ENCODE results near the gene PARN. TPM values are rescaled to one million over a fixed set of nuclear protein-coding genes. Genes with fewer than 3 reads are reported as not detected.

The PARN gene
- total RNA-seq, 6 experiments from 2014 or later = 12.1 to 28.0 (median 15.6) TPM

- no peak for DNase-seq
- no peak for ATAC-seq
- no peak overlapping the region for H3K27ac ChIP-seq
- H3K4me1 ChIP-seq = no peaks in the 10 kb centered on the region
- intact Hi-C loops (cut with DNase I) = no loop called here
- no peak for TF ChIP-seq POLR2A (IDR thresholded peaks at IDR 0.05)
- no peak for TF ChIP-seq CTCF (IDR thresholded peaks at IDR 0.05)
- no peak overlapping the region for H3K4me3 ChIP-seq
- H3K27me3 ChIP-seq = no peaks in the 10 kb centered on the region
- 98% methylated on average over 9 of the region's 10 CpGs for WGBS (ENCODE audit: insufficient coverage, low coverage, low lambda C conversion rate, missing lambda C conversion rate)
- H3K9me3 ChIP-seq = no peaks in the 10 kb centered on the region
- no peaks in the 10 kb centered on the region for H3K36me3 ChIP-seq
Measured at GRCh38 chr16:14456793-14457481, 173.1 kb downstream of the PARN start.

- TF ChIP-seq CTCF (IDR thresholded peaks at IDR 0.05) (no peak), POLR2A (IDR thresholded peaks at IDR 0.05) (no peak)
- no peak for ATAC-seq
- H3K27ac ChIP-seq = no peak overlapping the region
- H3K36me3 ChIP-seq = no peaks in the 10 kb centered on the region
- 80% methylated on average over 3 of the region's 5 CpGs for WGBS (ENCODE audit: insufficient coverage, low coverage, low lambda C conversion rate, missing lambda C conversion rate)
- intact Hi-C loops (cut with DNase I) = no loop called here
- no peak overlapping the region for H3K4me3 ChIP-seq
- no peaks in the 10 kb centered on the region for H3K9me3 ChIP-seq
- H3K4me1 ChIP-seq = no peaks in the 10 kb centered on the region
- no peaks in the 10 kb centered on the region for H3K27me3 ChIP-seq
- DNase-seq = no peak
Measured at GRCh38 chr16:14455573-14455972, 174.5 kb downstream of the PARN start.

DNA sequence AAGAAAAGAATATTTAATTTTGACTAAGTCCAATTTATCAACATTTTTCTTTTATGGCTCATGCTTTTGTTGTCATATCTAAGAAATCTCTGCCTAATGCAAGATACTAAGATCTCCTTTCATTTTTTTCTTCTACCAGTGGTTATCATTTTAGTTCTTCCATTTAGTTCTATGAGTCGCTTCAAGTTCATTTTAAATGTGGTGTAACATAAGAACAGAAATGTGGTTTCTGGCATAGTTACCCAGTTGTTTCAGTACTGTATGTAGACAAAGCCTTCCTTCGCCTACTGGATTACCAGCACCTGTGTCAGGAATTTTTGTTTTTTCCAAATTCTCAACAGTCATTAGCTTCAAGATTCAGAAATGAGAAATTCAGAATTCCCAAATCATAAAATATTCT lies 175.7 kb downstream of the PARN start:
- Histone ChIP-seq H3K4me1 (no peaks in the 10 kb centered on the region), H3K9me3 (no peaks in the 10 kb centered on the region), H3K27me3 (no peaks in the 10 kb centered on the region), H3K27ac (no peak overlapping the region), H3K36me3 (no peaks in the 10 kb centered on the region), H3K4me3 (no peak overlapping the region)
- ATAC-seq = no peak
- no peak for TF ChIP-seq POLR2A (IDR thresholded peaks at IDR 0.05)
- TF ChIP-seq CTCF (IDR thresholded peaks at IDR 0.05) = no peak
- intact Hi-C loops (cut with DNase I) = no loop called here
- no peak for DNase-seq
- WGBS (ENCODE audit: insufficient coverage, low coverage, low lambda C conversion rate, missing lambda C conversion rate) = 100% methylated on average over 2 of the region's 2 CpGs

- no peaks in the 10 kb centered on the region for H3K4me1 ChIP-seq
- no peaks in the 10 kb centered on the region for H3K36me3 ChIP-seq
- TF ChIP-seq POLR2A (IDR thresholded peaks at IDR 0.05) = no peak
- no peak for TF ChIP-seq CTCF (IDR thresholded peaks at IDR 0.05)
- DNase-seq = no peak
- intact Hi-C loops (cut with DNase I) = no loop called here
- no peaks in the 10 kb centered on the region for H3K27me3 ChIP-seq
- no peaks in the 10 kb centered on the region for H3K9me3 ChIP-seq
- H3K4me3 ChIP-seq = no peak overlapping the region
- no peak overlapping the region for H3K27ac ChIP-seq
- WGBS (ENCODE audit: insufficient coverage, low coverage, low lambda C conversion rate, missing lambda C conversion rate) = 95% methylated on average over 3 of the region's 3 CpGs
- ATAC-seq = no peak
Measured at GRCh38 chr16:14452066-14452465, 178.0 kb downstream of the PARN start.

Data from right lobe of liver (tissue), 6 donors.